ENCODE results near the gene LNPK.

GRCh38 chr2:176027806-176028205, 25.7 kb upstream of the LNPK start:
- TF ChIP-seq CTCF (IDR thresholded peaks at IDR 0.05; ENCODE audit: low read depth, low read length) = no peak
- TF ChIP-seq, protein P1, sequence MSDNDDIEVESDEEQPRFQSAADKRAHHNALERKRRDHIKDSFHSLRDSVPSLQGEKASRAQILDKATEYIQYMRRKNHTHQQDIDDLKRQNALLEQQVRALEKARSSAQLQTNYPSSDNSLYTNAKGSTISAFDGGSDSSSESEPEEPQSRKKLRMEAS (IDR thresholded peaks at IDR 0.05; ENCODE audit: low read depth, low read length) = no peak

Data from NB4 (cell line).